HAP-1 (cell line): ENCODE results near the gene UGT1A7.

Source experiments
- DNase-seq, 2 experiments: peaks; one replicate each; pipeline ENCODE4 v3.0.0-alpha.2; 2016 to 2020; ENCODE audit warnings: low spot score in 2 of 2
- H3K27me3 ChIP-seq: fragments of 250-450 bp; sonication (Bioruptor Pico); 2 replicates; pipeline ENCODE4 v1.5.1; 2020; ENCODE audit warnings: low read depth, mild to moderate bottlenecking, moderate library complexity
- H3K36me3 ChIP-seq: fragments of 250-450 bp; sonication (Bioruptor Pico); replicated peaks from 2 replicates; pipeline ENCODE4 v1.5.1; 2020; ENCODE audit warnings: mild to moderate bottlenecking
- H3K4me1 ChIP-seq: fragments of 250-450 bp; sonication (Bioruptor Pico); 2 replicates; pipeline ENCODE4 v1.5.1; 2020; ENCODE audit warnings: mild to moderate bottlenecking
- H3K4me3 ChIP-seq: fragments of 250-450 bp; sonication (Bioruptor Pico); 2 replicates; pipeline ENCODE4 v1.5.1; 2020; ENCODE audit warnings: mild to moderate bottlenecking, moderate library complexity
- H3K9me3 ChIP-seq: fragments of 250-450 bp; sonication (Bioruptor Pico); 2 replicates; pipeline ENCODE4 v1.5.1; 2020; ENCODE audit warnings: mild to moderate bottlenecking, moderate library complexity
- in situ Hi-C: fragments of 300-500 bp; cut with MboI; formaldehyde crosslinking; loops from 3 replicates; pipeline ENCODE4 v1.14.3; 2020; ENCODE audit warnings: low sequenced_read_pairs, inconsistent platforms, mixed read lengths

Gene UGT1A7

GRCh38 chr2:233668605-233669260, 13.0 kb upstream of the UGT1A7 start:
- DNase-seq = no peak
- Histone ChIP-seq H3K4me1 (no peaks in the 10 kb centered on the region), H3K36me3 (no peaks in the 10 kb centered on the region), H3K4me3 (no peak overlapping the region), H3K9me3 (no peaks in the 10 kb centered on the region), H3K27me3 (no peaks in the 10 kb centered on the region)
- in situ Hi-C loops = no loop called here

GRCh38 chr2:233671290-233672161, 10.2 kb upstream of the UGT1A7 start, which contains the start of gene UGT1A9:
Gene UGT1A9, plus strand, starts transcription at chr2:233671898. Its CDS starts 37 bp downstream, at chr2:233671935.
- no peaks in the 10 kb centered on the region for H3K27me3 ChIP-seq
- in situ Hi-C loops = no loop called here
- no peak within 1 kb of the TSS for H3K4me3 ChIP-seq
- no peaks in the 10 kb centered on the region for H3K36me3 ChIP-seq
- H3K4me1 ChIP-seq = no peaks in the 10 kb centered on the region
- no peak for DNase-seq
- H3K9me3 ChIP-seq = no peaks in the 10 kb centered on the region

DNA sequence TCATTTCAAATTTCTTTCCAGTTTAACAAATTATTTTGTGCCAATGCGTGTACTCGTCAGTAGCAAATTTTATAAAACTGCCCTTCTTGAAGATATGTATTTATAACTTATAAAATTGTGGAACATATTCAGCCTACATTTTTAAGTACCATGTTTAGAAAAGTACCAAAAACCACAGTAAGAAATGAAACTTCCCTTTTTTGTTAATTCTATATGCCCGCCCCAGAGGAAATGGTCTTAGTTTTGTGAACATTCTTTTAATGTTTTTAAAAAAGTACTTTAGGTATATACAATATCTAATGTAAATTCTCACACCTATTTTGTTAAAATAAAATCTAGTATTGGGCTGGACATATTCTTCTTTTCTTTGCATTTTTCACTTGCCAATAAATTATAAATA, 8.8 kb upstream of the UGT1A7 start:
- no peak overlapping the region for H3K4me3 ChIP-seq
- H3K27me3 ChIP-seq = no peaks in the 10 kb centered on the region
- DNase-seq = no peak
- no peaks in the 10 kb centered on the region for H3K36me3 ChIP-seq
- H3K9me3 ChIP-seq = no peaks in the 10 kb centered on the region
- in situ Hi-C loops = no loop called here
- H3K4me1 ChIP-seq = no peaks in the 10 kb centered on the region

DNA sequence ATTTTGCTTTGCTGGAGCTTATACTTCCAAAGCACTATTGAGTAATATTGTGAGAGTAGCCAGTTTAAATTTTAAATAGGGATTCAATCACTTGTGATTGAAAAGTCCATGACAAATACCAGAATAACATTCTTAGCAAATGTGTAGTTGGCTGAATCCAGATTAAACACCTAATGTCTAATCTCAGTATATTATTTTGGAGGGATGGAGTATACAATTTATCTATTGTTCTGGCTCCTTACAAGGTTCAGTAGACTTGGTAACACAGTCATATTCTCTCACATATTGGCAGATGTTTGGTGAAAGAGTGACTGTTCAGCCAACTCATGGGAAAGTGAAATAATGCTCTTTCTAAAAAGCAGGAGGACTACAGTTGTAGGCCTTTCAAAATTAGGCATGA, 7.8 kb upstream of the UGT1A7 start:
- no peaks in the 10 kb centered on the region for H3K36me3 ChIP-seq
- DNase-seq = no peak
- in situ Hi-C loops = no loop called here

DNA sequence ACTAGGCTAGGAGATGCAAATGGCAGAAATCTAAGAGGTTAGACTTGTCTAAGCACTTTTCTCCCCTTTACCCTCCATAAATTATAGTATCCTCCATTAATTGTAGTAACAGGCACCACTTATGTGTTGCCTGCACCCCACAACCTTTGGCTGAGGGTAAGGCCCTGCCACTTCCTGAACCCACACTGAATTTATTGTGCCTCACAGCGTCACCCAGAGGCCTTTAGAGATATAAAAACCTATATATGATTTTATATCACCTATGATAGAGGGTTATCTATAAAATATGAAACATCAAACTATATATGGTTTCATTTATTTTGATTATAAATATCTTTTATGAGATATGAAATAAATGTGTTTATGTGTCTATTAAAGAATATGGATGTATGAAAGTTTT, 7.4 kb upstream of the UGT1A7 start:
- H3K4me1 ChIP-seq = peaks cover 3% of the 10 kb centered on the region
- no peak for DNase-seq
- in situ Hi-C loops = no loop called here
- no peaks in the 10 kb centered on the region for H3K27me3 ChIP-seq
- H3K36me3 ChIP-seq = no peaks in the 10 kb centered on the region
- H3K4me3 ChIP-seq = no peak overlapping the region
- H3K9me3 ChIP-seq = no peaks in the 10 kb centered on the region

More for the DNA sequence above, 7.8 kb upstream of the UGT1A7 start:
- H3K9me3 ChIP-seq = no peaks in the 10 kb centered on the region
- no peak overlapping the region for H3K4me3 ChIP-seq
- peaks cover 3% of the 10 kb centered on the region; the same call in 1 of the 2 replicates for H3K4me1 ChIP-seq
- H3K27me3 ChIP-seq = no peaks in the 10 kb centered on the region

DNA sequence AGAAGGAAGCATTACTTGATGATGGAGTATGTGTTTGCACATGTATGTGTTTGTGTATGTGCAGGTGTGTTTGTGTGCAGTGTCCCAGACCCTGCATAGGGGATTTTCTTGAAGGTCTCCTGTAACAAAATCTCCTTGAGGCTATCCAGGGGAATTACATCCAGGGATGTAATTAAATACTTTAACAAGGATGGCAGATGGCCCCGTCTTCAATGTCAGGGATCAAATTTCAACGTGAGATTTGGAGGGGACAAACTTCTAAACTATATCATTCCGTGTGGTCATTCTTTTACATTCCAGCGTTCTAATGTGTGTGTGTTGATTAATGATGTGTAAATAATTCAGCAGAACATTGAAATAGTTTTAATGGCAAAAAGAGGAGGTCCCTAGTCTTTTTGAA, 6.7 kb upstream of the UGT1A7 start:
- no peak for DNase-seq
- no peak overlapping the region for H3K4me3 ChIP-seq
- in situ Hi-C loops = no loop called here
- H3K27me3 ChIP-seq = no peaks in the 10 kb centered on the region
- H3K9me3 ChIP-seq = no peaks in the 10 kb centered on the region
- no peaks in the 10 kb centered on the region for H3K36me3 ChIP-seq
- peaks cover 3% of the 10 kb centered on the region for H3K4me1 ChIP-seq

DNA sequence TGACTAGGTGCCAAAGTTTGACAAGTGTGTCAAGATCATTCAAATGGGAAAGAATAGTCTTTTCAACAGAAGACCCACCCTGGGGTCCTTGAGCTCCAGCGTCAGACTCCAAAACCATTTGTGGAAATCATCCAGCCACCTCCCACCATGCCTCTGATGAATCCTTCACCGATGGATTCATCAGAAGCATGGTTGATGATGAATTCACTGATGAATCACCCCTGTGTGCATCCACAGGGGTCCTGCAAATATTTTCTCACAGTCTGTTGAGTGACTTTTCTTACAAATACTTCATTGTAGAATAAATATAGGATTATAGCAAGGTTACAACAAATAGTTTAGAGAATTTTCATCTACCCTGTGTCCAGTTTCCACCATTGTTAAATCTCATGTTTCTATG, 5.7 kb upstream of the UGT1A7 start:
- Histone ChIP-seq H3K36me3 (no peaks in the 10 kb centered on the region), H3K4me3 (no peak overlapping the region), H3K9me3 (no peaks in the 10 kb centered on the region), H3K4me1 (peaks cover 3% of the 10 kb centered on the region), H3K27me3 (no peaks in the 10 kb centered on the region)
- no peak for DNase-seq
- in situ Hi-C loops = no loop called here

DNA sequence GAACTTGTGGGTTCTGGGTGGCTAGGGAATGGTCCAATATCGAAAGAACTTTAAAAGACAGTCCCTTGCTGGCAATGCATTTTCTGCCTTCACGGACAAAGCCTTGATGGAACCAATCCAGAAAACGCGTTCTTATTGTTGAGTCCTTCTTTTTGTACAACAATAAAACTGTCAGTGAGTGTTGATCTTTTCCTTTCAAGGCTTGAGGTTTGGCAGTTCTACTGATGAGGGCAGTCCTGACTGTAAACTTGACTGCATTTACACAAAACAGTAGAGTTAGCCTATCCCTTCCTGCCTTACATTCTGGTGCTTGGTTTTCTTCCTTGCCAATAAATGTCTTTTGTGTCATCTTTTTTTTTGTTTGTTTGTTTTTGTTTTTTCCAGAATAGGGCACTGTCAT, 2.5 kb upstream of the UGT1A7 start:
- in situ Hi-C loops = no loop called here
- Histone ChIP-seq H3K4me1 (peaks cover 3% of the 10 kb centered on the region), H3K36me3 (no peaks in the 10 kb centered on the region), H3K9me3 (no peaks in the 10 kb centered on the region), H3K4me3 (no peak overlapping the region), H3K27me3 (no peaks in the 10 kb centered on the region)
- DNase-seq = peak; percentile 48 to 52

DNA sequence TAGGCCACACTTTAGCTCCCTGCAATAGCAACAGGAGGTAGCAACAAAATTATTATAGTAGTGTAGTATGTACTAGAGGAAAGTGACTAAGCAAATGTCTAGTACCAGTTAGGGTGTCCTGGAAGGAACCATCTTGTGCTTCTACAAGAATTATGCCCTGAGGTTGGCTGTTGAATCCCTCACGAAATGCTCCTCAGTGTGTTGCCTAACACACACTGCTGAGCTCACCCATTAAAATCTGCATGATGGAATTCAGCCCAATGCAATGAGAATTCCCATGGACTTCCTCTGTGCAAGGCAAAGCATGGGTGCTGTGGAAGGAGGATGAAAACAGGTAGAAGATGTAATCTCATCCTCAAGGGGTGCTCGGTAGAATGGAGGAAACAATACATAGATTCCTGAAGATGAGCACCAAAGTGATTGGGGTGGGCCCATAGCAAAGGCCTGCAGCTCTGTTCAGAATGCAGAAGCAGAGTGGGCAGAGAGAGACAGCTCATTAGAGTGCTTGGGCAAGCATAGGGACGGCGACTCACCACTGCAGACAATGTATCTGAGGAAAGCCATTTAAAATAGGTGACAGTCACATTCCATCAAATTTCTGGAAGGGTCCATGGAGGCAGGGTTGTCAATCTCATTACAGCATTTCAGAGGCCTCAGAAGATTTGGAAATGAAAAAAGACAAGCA, 1.2 kb upstream of the UGT1A7 start:
- Histone ChIP-seq H3K36me3 (no peaks in the 10 kb centered on the region), H3K4me3 (no peak overlapping the region), H3K9me3 (no peaks in the 10 kb centered on the region), H3K27me3 (no peaks in the 10 kb centered on the region), H3K4me1 (peaks cover 3% of the 10 kb centered on the region)
- in situ Hi-C loops = no loop called here
- DNase-seq = no peak

DNA sequence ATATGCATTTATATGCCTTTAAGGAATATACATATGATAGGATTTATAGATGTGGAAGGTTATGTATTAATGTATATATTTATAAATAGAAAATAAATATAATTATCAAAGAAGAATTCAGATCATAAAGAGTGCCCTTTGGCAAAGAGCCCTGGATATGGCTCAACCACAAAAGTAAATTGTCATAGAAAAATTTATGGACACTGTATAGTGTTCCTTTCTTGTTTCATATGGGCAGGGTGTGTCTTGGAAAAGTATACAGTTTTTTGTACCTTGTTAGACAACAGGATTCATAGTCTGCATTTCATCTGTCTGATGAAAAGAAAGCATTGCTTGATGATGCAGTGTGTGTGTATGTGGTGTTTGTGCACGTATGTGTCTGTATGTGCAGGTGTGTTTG, 2.9 kb downstream of the UGT1A7 start:
- Histone ChIP-seq H3K4me3 (no peak overlapping the region), H3K4me1 (no peaks in the 10 kb centered on the region), H3K27me3 (no peaks in the 10 kb centered on the region), H3K9me3 (no peaks in the 10 kb centered on the region), H3K36me3 (no peaks in the 10 kb centered on the region)
- in situ Hi-C loops = no loop called here
- no peak for DNase-seq

- Histone ChIP-seq H3K27me3 (no peaks in the 10 kb centered on the region), H3K36me3 (no peaks in the 10 kb centered on the region), H3K9me3 (no peaks in the 10 kb centered on the region), H3K4me3 (no peak overlapping the region), H3K4me1 (peaks cover 12% of the 10 kb centered on the region)
- in situ Hi-C loops = no loop called here
- no peak for DNase-seq
These were observed 5.2 kb downstream of the UGT1A7 start for GRCh38 chr2:233686928-233687327.

GRCh38 chr2:233688341-233688740, 6.6 kb downstream of the UGT1A7 start:
- H3K36me3 ChIP-seq = no peaks in the 10 kb centered on the region
- H3K27me3 ChIP-seq = no peaks in the 10 kb centered on the region
- H3K4me3 ChIP-seq = no peak overlapping the region
- peaks cover 6% of the 10 kb centered on the region for H3K9me3 ChIP-seq
- no peak for DNase-seq
- peaks cover 17% of the 10 kb centered on the region for H3K4me1 ChIP-seq
- in situ Hi-C loops = no loop called here

GRCh38 chr2:233689031-233689430, 7.3 kb downstream of the UGT1A7 start:
- Histone ChIP-seq H3K4me1 (peaks cover 17% of the 10 kb centered on the region), H3K27me3 (no peaks in the 10 kb centered on the region), H3K9me3 (peaks cover 6% of the 10 kb centered on the region), H3K36me3 (no peaks in the 10 kb centered on the region), H3K4me3 (no peak overlapping the region)
- in situ Hi-C loops = no loop called here
- DNase-seq = no peak

GRCh38 chr2:233689501-233689900, 7.8 kb downstream of the UGT1A7 start:
- H3K4me1 ChIP-seq = peaks cover 19% of the 10 kb centered on the region
- in situ Hi-C loops = no loop called here
- no peak for DNase-seq

More at GRCh38 chr2:233689501-233689900, 7.8 kb downstream of the UGT1A7 start:
- Histone ChIP-seq H3K9me3 (peaks cover 6% of the 10 kb centered on the region), H3K27me3 (no peaks in the 10 kb centered on the region), H3K36me3 (no peaks in the 10 kb centered on the region), H3K4me3 (no peak overlapping the region)
